DND-41 (cell line): ENCODE results near the gene UBE3A.

Experiments used
- EZH2 ChIP-seq: IDR thresholded peaks from 3 replicates; pipeline ENCODE4 v1.6.1; 2012; ENCODE audit warnings: borderline replicate concordance, low read depth, mild to moderate bottlenecking, moderate library complexity, low read length, inconsistent platforms; ENCODE audit not compliant: severe bottlenecking
- TF ChIP-seq, protein P1 (sequence below): IDR thresholded peaks from 2 replicates; pipeline ENCODE4 v1.5.1; 2012; ENCODE audit warnings: borderline replicate concordance, low read length, moderate library complexity, mild to moderate bottlenecking; ENCODE audit not compliant: poor library complexity, severe bottlenecking; ENCODE audit errors: extremely low read depth

DNA sequence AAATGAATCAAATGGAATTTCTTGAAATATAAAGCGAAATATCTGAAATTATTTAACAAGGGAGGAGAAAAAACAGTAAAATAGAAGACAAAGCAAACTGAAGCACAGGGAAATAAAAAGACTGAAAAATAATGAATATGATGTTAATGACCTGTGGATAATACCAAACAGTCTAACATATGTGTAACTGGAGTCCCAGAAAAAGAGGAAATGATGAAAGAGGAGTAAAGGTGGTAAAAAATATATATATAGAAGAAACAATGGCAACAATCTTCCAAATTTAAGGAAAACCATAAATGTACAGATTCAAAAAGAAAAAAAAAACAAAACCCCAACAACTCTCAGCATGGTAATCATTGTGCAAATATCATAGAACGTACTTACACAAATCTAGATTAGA is 21.2 kb downstream of the UBE3A start:
- TF ChIP-seq, protein P1, sequence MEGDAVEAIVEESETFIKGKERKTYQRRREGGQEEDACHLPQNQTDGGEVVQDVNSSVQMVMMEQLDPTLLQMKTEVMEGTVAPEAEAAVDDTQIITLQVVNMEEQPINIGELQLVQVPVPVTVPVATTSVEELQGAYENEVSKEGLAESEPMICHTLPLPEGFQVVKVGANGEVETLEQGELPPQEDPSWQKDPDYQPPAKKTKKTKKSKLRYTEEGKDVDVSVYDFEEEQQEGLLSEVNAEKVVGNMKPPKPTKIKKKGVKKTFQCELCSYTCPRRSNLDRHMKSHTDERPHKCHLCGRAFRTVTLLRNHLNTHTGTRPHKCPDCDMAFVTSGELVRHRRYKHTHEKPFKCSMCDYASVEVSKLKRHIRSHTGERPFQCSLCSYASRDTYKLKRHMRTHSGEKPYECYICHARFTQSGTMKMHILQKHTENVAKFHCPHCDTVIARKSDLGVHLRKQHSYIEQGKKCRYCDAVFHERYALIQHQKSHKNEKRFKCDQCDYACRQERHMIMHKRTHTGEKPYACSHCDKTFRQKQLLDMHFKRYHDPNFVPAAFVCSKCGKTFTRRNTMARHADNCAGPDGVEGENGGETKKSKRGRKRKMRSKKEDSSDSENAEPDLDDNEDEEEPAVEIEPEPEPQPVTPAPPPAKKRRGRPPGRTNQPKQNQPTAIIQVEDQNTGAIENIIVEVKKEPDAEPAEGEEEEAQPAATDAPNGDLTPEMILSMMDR = no peak
- TF ChIP-seq EZH2 = no peak
